ENCODE results near the gene BICD2.

DNA sequence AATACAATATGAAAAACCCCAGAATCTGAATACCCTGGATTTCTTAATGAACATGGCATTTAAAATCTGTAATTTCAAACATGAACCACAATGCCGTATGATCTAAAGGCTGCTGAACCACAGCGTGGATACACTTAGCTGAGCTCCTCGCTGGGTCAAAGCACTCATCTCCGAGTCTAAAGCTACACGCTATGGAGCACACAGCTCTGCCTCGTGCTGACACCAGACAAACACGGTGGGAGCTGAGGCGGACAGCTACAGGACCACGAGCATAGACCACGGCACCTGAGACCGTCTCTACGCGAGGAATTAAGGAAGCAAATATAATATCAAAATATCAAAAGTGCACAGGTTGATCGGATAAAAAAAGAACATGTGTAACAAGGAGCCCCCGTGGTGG, 51.9 kb downstream of the BICD2 start:
- TF ChIP-seq POU2F2 (IDR thresholded peaks at IDR 0.05; ENCODE audit: borderline replicate concordance, low read depth, low read length) (no peak), JUND (IDR thresholded peaks at IDR 0.05; ENCODE audit: low read depth, low read length) (no peak), RB1 (IDR thresholded peaks at IDR 0.05; ENCODE audit: borderline replicate concordance) (no peak), NFYA (IDR thresholded peaks at IDR 0.05; ENCODE audit: borderline replicate concordance, low read depth, low read length) (no peak), TBL1XR1 (IDR thresholded peaks at IDR 0.05; ENCODE audit: low read depth, low read length) (no peak), FOXM1 (IDR thresholded peaks at IDR 0.05; ENCODE audit: low read depth, low read length) (no peak)
- TF ChIP-seq, protein P1, sequence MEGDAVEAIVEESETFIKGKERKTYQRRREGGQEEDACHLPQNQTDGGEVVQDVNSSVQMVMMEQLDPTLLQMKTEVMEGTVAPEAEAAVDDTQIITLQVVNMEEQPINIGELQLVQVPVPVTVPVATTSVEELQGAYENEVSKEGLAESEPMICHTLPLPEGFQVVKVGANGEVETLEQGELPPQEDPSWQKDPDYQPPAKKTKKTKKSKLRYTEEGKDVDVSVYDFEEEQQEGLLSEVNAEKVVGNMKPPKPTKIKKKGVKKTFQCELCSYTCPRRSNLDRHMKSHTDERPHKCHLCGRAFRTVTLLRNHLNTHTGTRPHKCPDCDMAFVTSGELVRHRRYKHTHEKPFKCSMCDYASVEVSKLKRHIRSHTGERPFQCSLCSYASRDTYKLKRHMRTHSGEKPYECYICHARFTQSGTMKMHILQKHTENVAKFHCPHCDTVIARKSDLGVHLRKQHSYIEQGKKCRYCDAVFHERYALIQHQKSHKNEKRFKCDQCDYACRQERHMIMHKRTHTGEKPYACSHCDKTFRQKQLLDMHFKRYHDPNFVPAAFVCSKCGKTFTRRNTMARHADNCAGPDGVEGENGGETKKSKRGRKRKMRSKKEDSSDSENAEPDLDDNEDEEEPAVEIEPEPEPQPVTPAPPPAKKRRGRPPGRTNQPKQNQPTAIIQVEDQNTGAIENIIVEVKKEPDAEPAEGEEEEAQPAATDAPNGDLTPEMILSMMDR (IDR thresholded peaks at IDR 0.05 in 2 of 3, conservative IDR thresholded peaks at IDR 0.05 in 1 of 3; ENCODE audit: control insufficient read depth in 2 of 3, extremely low read depth in 1 of 3, insufficient read depth in 1 of 3, low read depth in 3 of 3, low read length in 3 of 3): no peak
